GM18499 (cell line): ENCODE data around the gene ADAMTS18.

Experiments used
- ATAC-seq: cut with Tn5 transposase; IDR thresholded peaks from one replicate; pipeline ENCODE4 v1.9.1; 2021; ENCODE audit warnings: moderate number of reproducible peaks; ENCODE audit not compliant: insufficient read depth, unreplicated experiment

Gene ADAMTS18

DNA sequence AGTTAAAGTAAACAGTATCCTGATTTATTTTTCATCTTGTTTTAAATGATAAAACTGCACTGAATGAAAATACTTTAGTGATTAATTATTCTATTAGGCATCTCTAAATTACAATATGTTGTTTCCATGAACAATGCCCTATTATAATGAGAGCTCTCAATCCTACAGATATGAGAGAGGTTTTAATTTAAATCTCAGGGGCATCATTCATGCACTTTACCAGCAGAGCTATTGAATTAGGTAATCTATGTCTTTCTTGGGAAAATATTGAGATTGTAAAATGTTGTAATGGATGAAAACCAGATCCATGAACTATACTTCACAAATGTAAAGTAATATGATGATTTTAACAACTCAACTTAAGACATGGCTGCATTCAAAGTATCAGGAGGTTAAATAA, 103.8 kb downstream of the ADAMTS18 start:
- no peak for ATAC-seq

DNA sequence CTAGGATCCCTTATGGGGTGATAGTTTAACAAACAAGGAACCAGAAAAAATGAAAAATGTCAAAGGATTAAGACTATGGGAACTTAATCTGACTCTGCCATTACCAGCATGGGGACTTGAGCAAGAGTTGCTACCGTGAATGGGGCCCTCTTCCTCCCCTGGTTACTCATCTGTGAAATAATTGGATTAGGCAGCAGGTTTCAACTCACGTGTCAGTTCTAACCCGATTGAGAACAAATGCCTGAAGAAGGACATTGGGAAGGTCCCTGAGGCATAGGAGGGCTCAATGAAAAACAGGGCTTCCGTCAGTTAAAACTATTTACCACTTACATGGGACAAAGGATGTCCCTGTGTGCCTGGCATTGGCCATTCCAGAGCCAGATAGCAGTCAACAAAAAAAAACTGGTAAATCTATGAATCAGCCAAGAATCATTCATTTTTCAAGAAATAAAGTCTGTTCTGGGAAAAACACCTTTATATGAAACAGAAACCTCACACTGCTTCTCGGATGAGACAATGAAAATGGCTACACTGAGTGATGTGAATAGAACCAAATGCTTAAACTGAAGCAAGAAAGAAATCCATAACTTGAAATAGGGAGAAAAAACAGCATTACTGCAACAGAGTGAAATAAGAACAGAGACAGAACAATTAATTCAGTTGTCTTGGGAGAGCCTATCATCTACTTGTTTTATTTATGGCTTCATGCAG, 104.3 kb downstream of the ADAMTS18 start:
- no peak for ATAC-seq

DNA sequence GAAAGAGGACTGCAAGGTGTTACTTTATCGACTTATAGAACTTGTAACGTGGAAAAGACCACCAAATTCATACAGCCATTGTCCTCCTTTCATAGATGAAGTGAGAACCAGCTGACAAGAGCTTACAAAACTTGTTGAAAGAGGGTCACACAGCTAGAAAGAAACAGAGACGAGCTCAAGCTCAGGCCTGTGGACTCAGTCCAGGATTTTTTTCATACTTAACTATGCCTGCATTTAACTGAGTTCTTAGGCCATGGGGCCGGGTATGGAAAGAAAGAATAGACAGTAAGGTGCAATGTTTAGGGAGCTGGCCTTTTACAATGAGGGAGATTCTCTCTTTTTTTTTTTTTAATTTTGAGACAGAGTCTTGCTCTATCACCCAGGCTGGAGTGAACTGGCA, 106.1 kb downstream of the ADAMTS18 start:
- ATAC-seq = no peak

DNA sequence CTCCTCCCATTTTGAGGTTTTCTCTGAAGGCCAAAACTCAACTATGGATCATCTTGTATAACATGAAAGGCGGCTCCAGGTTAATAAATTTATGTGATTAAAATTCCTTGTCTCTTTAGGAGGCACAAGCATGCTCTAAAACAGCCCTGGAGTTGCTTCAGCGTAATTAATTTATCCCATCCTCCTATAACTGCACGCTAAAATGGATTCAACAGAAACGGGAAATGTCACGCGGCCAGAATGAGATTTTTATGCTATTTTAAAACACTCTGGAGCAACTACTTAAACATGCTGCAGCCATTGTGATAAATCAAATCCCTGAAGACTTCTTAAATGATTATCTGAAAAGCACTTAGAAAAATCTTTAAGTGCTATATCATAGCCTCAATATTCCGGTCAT, 106.6 kb downstream of the ADAMTS18 start:
- ATAC-seq = no peak

DNA sequence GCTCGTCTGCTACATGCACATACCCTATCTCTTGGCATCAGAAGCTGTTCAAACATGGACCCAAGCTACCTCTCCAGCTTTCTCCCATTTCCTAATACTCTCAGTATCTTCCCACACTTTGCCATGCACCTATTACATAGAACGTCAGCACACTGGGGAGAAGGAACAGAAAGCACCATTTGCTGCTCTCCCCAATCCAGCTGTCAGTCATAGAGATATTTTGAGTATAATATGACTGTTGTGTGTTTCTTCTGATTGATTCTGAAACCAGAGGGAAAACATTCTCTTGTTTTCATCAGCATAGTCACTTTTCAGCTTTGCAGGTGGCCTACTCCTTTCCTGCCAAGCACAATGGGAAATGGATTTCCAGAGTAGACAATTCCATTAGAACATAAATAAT, 107.1 kb downstream of the ADAMTS18 start:
- ATAC-seq = no peak

DNA sequence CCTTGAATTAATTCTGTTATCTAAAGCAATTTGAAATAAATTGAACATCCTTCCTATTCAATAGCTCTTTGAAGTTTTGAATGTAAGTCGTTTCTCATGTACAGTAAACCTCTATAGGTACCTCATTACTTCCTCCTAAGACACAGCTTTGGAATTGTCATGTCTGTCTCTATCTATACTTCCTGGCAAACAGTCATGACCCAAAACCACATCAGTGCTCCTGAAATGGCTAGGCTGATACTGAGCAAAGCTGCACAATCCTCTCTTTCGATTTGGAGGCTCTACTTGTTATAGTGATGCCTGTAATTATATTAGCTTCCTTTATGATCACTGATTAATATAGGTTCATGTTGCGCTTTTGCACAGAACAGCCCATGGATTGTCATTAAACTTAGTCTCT, 110.1 kb downstream of the ADAMTS18 start:
- no peak for ATAC-seq

DNA sequence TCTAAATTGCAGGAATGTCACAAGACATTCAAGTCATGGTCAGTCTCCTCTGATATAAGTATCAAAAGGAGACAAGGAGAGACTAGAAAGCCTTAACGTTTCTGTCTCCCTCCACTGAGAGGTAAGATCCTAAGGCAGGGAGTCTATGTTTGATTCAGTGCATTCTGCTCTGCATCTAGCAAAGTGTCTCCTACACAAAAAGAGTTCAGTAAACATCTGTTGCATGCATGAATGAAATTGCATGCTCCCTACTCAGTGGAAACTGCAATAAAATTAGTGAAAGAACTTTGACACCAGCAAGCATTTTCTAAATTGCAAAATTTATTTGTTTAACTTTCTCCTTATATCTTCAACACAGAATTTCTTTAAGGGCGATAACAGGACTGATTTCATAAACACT, 111.1 kb downstream of the ADAMTS18 start:
- no peak for ATAC-seq

DNA sequence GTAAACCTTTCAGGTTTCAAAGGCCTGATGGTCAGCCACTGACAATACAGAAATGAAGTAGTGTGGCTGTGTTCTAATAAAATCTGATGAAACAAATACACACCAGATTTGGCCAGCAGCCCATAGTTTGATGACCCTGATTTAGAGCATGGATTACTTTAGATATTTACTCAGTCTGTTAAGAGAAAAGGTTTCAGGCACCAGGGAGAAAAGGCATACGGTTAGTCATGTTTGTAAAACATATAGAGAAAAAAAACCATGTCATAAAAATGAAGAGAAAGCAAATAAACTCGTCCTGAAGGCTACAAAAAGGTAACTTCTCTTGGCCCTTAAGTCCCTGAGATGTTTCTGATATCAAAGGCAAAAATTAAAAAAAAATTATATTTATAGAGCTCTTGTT, 112.1 kb downstream of the ADAMTS18 start:
- ATAC-seq = no peak

DNA sequence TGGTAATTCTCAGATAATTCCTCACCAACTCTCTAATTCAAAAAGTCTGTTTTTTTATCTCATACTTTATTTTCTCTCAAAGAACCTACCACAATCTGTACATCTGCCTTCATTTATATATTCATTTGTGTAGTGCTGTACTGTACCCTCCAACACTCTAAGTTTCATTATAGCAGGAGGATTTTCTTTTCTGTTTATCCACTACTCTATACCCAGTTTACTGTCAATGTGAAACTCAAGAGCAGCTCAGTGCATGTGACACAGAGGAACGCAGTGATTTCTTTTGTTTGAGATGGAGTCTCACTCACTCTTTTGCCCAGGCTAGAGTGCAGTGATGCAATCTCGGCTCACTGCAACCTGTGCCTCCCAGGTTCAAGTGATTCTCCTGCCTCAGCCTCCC, 117.8 kb downstream of the ADAMTS18 start:
- no peak for ATAC-seq

DNA sequence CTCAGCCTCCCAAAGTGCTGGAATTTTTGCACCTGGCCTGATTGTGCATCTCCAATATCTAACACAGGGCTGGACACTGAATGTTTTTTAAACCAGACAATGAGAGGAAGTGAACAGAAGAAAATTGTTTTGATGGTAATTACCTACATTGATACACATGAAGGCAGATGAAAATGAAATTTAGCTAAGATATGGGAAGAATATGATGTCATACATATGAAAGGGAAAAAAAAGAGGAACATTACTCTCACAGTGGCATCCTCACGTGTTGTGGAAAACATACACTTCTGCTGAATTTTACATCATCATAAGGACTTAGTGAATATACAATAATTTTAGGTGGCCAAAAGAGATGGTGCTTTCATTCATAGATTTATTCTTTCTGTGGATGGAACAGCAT, 124.0 kb downstream of the ADAMTS18 start:
- no peak for ATAC-seq

DNA sequence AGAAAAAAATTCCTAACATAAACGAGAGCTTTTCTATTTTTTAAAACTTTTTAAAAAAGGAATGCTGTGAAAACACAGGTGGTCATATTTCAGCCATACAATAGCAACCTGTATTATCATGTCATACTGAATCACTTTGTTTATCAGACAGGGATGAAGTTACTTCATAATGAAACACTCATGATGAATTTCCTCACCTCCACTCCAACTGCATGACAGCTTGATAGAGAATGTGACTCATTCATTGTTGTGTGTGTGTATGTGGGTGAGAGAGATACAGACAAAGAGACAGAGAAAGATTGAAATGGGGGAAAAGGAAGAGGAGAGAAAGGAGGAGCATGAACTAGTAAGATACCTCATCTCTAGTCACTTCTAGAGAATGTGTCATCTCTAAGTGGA, 126.7 kb downstream of the ADAMTS18 start:
- no peak for ATAC-seq

DNA sequence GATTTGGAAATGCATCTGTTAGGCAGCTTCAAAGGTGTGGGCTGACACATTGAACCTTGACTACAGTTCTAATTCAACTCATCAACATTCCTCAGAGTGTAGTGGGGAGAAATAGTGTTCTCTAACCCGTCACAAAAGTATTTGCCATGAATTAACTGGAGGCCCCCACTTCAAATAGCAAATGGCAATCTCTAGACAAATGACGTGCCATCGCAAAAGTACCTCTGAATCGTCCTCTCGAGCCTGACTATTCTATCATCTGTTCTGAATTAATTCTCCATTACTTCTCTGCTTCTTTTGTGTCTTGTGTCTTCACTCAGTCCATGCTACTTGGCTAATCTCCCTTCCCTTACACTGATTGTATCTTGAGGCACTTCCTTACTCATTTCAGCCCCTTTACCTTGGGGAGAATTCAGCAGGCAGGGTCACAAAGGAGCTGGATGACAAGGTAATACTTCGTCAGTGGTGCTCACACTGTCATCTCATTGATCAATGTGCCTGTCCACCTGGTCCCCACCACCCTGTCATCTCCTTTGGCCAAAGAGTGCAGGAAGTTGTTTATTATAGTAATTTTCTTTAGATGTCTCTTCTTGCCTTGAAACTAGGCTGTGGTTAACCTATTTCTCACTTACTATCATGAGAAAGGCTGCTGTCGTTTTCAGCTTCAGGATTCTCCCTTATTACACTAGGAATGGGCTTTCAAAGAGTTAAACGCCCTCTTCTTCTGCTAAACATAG, 127.2 kb downstream of the ADAMTS18 start:
- no peak for ATAC-seq

DNA sequence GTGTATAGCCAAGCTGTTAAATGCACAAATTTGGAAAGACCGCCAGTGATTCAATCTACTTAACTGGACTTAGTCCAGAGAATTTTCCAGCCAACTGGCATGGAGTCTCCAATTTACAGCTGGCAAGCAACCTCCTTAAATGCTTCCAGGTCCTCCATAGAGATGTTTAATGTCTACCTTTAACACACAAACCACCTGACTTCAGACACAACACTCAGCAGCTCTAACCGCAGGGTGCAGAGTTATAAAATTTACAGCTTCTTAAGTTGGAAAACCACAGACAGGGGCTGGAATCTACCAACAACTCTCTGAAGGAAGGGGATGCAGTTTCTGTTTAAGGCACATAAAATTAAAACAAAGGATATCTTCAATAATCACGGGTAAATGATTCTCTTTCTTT, 128.8 kb downstream of the ADAMTS18 start:
- ATAC-seq = no peak

DNA sequence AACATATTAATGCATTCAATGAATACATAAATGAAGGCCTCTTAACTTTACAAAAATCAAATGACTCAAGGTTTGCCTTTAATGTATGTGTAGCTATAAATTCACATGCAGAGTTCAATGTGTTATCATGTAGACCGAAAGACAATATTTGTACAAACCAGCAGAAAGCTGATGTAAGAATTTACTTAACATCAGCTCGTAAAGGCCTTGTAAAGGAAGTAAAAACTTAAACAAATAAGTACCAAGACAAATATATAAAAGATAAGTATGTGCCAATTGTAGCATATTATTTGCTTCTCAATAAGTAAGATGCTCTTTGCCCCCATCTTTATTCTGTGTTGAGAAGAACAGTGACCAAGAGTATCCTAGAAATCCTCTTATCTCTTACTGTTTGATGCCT, 130.0 kb downstream of the ADAMTS18 start:
- ATAC-seq = no peak

DNA sequence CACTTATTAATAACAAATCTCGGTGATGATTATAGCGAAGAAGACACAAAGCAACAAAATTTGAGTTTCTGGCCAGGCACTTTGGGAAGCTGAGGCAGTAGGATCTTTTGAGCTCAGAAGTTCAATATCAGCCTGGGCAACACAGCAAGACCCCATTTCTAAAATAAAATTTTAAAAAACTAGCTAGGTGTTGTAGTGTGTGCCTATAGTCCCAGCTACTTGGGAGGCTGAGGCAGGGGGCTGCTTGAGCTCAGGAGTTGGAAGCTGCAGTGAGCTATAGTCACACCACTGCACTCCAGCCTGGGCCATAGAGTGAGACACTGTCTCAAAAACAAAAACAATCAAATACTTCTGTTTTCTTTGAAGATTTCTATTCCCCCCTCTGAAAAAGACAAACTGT, 130.7 kb downstream of the ADAMTS18 start:
- no peak for ATAC-seq

DNA sequence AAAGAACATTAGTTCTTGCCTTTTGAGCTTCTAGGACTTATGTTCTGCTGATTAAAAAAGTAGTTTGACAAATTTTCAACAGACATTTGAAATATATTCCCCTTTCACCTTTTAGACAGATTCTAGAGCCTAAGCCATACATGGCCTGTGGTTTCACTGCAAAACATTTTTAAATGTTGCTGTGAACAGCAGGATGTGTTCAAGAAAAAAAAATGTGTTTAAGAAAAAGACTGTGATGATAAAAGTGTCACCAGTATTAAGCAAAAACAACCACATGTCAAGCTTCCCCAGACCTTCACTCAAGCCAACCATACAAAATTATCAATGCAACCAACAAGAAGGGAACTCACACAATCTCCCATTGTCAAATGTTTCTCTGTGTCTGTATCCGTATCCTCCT, 132.2 kb downstream of the ADAMTS18 start:
- ATAC-seq = no peak

DNA sequence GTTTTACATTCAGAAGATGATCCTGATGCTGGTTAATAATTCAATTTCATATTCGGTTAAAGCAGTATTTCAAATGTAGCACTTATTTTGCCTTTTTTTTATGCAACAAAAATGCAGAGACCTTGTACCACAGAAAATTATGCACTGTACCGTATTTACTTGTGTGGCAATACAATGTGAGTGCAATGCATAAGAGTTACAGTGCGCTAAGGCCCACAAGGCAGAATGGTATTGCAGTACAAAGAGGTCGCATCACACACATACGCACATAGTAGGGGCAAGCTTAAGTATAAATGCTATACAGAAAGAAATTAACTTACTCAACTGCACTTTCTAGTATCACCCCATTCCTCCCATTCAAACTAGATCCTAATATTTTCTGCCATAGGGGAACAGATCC, 132.6 kb downstream of the ADAMTS18 start:
- ATAC-seq = no peak

DNA sequence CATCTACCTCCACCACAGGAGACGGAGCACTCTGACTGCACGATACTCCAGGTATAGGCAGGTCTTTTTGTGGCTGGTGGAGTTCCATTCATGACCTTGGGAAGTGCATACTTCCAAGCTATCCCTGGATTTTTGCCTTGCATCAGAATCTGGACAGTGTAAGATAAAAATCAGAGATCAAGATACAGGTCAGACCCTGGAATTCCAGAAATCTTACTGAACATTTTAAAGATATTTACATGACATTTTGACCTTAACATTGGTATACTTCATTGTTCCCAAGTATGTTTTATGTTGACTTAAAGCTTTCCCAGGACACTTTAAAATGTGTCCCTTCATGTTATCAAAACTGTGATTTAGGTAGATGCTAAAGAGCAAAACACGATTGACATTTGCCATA, 134.6 kb downstream of the ADAMTS18 start:
- ATAC-seq = no peak

DNA sequence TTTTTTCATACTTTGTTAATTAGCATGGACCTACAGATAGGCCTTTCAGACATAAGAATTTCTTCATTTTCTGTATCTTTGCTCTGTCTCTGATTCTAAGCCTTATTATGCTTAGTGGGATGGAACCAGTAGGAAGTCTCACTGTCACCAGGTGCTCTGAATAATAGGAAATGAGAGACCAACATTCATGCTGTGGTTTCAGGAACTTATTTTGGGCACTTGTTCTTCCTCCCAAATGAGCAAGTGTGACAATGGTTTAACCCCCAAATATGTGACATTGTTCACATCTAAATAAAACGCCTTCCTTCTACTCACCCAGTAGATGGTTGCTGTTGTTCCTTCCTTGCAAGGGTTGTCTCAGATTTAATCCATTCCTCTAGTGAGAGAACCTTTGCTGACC, 135.4 kb downstream of the ADAMTS18 start:
- ATAC-seq = no peak

DNA sequence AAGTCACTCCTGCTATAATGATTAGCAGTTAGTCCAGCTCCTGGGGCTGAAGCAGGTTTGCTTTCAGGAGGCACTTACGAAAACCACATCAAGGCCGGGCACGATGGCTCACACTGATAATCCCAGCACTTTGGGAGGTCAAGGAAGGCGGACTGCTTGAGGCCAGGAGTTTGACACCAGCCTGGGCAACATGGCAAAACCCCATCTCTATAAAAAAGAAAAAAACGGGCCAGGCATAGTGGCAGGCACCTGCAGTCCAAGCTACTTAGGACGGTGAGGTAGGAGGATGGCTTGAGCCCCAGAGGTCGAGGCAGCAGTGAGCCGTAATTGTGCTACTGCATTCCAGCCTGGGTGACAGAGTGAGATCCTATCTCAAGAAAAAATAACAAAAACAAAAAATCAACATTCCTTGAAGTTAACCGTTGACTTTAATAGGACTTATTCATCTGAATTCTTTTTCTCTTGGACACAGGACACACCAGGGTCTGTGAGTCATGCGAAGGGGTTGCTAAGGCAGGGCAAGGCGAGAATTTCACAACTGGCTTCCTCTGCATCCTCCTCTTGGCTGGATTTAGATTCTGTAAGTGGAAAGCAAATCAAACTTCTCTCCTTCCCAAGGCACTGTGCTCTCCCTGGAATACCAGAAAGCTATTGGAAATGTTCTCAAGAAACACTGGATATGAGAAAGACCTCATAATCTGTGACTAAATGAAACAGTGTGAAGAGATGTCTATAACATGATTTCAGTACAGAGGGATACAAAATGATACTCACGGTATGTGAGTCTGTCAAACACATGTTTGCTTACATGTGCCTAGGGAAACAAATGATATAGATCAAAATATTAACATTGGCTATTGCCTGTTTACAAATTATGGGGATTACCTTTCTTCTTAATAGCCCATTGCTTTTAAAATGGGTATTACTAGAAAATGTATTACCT, 136.1 kb downstream of the ADAMTS18 start:
- ATAC-seq = no peak

DNA sequence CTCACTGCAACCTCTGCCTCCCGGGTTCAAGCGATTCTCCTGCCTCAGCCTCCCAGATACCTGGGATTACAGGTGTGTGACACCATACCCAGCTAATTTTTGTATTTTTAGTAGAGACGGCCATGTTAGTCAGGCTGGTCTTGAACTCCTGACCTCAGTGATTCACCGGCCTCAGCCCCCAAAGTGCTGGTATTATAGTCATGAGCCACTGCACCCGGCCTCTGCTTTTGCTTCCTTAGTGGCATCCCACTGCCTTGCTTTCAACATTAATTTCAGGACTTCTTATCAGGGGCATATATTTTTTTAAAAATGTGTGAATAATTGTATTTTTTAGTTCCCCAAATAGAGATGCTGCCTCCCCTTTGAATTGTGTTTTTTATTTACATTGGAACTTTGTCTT, 136.8 kb downstream of the ADAMTS18 start:
- ATAC-seq = no peak
